Liver (tissue), 3 donors: ENCODE measurements around the gene RPS19BP1.

Experiments
- CTCF ChIP-seq: fragments of 150-350 bp; IDR thresholded peaks from 2 replicates; pipeline ENCODE4 v1.5.1; 2017; ENCODE audit warnings: improper control_type of control experiment, low read depth, low read length; ENCODE audit not compliant: missing input control
- RXRA ChIP-seq, 2 donors: IDR thresholded peaks; 2 replicates each; pipeline ENCODE4 v1.6.1; 2017 to 2018; ENCODE audit warnings: antibody characterized with exemption in 2 of 2, mild to moderate bottlenecking in 1 of 2
- TAF1 ChIP-seq: conservative IDR thresholded peaks from 2 replicates; pipeline ENCODE4 v1.6.1; 2016; ENCODE audit warnings: antibody characterized with exemption, mild to moderate bottlenecking
- YY1 ChIP-seq: IDR thresholded peaks from 2 replicates; pipeline ENCODE4 v1.6.1; 2016; ENCODE audit warnings: antibody characterized with exemption, mild to moderate bottlenecking
- TF ChIP-seq, protein P1 (sequence below): IDR thresholded peaks from 2 replicates; pipeline ENCODE4 v1.6.1; 2016; ENCODE audit warnings: antibody characterized with exemption
- donor health status: healthy.
- donor health status: healthy.

DNA sequence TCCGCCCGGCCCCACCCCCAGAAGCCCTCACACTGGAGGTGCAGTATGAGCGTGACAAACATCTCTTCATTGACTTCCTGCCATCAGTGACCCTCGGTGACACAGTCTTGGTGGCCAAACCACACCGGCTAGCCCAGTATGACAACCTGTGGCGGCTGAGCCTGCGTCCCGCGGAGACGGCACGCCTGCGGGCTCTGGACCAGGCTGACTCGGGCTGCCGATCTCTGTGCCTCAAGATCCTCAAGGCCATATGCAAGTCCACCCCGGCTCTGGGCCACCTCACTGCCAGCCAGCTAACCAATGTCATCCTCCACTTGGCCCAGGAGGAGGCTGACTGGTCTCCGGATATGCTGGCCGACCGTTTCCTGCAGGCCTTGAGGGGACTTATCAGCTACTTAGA, 18.8 kb downstream of the RPS19BP1 start:
- TF ChIP-seq, protein P1, sequence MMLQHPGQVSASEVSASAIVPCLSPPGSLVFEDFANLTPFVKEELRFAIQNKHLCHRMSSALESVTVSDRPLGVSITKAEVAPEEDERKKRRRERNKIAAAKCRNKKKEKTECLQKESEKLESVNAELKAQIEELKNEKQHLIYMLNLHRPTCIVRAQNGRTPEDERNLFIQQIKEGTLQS: no peak
- TF ChIP-seq CTCF (no peak), RXRA (IDR thresholded peaks at IDR 0.05) (no peak), TAF1 (no peak), YY1 (no peak)
